ENCODE measurements around the gene PNCK.

Gene PNCK

GRCh38 chrX:153641627-153642026 lies 32.0 kb downstream of the PNCK start:
- ChIA-PET CTCF (no interaction called here), POLR2A (no interaction called here)
- DNase-seq (ENCODE audit: low read depth, low spot score) = no peak
- no peak overlapping the region for H3K4me3 ChIP-seq (ENCODE audit: low read depth, low read length)
- TF ChIP-seq, protein P1, sequence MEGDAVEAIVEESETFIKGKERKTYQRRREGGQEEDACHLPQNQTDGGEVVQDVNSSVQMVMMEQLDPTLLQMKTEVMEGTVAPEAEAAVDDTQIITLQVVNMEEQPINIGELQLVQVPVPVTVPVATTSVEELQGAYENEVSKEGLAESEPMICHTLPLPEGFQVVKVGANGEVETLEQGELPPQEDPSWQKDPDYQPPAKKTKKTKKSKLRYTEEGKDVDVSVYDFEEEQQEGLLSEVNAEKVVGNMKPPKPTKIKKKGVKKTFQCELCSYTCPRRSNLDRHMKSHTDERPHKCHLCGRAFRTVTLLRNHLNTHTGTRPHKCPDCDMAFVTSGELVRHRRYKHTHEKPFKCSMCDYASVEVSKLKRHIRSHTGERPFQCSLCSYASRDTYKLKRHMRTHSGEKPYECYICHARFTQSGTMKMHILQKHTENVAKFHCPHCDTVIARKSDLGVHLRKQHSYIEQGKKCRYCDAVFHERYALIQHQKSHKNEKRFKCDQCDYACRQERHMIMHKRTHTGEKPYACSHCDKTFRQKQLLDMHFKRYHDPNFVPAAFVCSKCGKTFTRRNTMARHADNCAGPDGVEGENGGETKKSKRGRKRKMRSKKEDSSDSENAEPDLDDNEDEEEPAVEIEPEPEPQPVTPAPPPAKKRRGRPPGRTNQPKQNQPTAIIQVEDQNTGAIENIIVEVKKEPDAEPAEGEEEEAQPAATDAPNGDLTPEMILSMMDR (IDR thresholded peaks at IDR 0.05; ENCODE audit: insufficient read depth, low read length, missing control alignments) = no peak

DNA sequence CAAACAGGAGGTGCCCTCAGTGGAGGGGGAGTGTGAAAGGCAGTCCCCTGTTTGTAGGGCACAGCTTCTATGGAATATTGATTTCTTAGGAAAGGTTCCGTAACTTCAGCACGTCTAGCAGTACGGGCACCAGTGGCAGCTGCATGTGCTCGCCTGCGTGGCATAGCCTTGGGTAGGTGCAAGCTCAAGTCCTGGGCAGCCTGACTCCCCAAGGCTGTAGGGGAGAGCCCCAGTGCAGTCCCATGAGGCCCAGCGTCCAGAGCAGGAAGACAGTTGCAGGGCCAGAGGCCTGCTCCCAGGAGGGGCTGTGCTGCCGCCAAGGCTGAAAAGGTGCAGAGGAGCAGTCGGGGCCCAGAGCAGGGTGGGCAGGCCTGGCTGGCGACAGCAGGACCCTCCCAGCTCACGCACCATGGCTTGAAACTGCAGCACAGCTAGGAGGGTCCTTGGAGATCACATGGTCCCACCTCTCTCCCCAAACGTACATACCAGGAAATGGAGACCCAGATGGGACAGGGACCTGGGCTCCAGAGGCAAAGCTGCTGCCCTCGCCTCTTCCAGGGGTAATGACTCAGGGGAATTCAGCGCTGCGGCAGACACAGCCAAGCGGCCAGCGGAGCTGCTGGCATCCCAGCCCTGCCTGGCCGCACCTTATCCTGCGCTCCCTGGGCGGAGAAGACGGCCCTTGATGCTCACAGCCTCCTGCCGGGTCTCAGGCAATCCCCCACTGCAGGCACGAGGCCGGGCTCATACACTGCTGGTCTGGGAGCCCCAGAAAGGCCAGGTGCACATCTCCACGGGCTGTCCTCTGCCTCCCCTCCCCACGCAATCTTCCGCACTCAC lies 32.7 kb downstream of the PNCK start:
- no peak for DNase-seq (ENCODE audit: low read depth, low spot score)
- TF ChIP-seq, protein P1 (IDR thresholded peaks at IDR 0.05; ENCODE audit: insufficient read depth, low read length, missing control alignments) = no peak
- POLR2A ChIA-PET = no interaction called here
- CTCF ChIA-PET = no interaction called here
- H3K4me3 ChIP-seq (ENCODE audit: low read depth, low read length) = no peak overlapping the region

GRCh38 chrX:153640045-153640686 lies 33.4 kb downstream of the PNCK start:
- CTCF ChIA-PET = no interaction called here
- TF ChIP-seq, protein P1 (IDR thresholded peaks at IDR 0.05; ENCODE audit: insufficient read depth, low read length, missing control alignments) = no peak
- DNase-seq (ENCODE audit: low read depth, low spot score) = no peak
- no peak overlapping the region for H3K4me3 ChIP-seq (ENCODE audit: low read depth, low read length)
- POLR2A ChIA-PET = no interaction called here

GRCh38 chrX:153639177-153640044 lies 34.2 kb downstream of the PNCK start:
- TF ChIP-seq, protein P1 (IDR thresholded peaks at IDR 0.05; ENCODE audit: insufficient read depth, low read length, missing control alignments) = no peak
- ChIA-PET POLR2A (no interaction called here), CTCF (no interaction called here)
- DNase-seq (ENCODE audit: low read depth, low spot score) = no peak
- H3K4me3 ChIP-seq (ENCODE audit: low read depth, low read length) = no peak overlapping the region

GRCh38 chrX:153638436-153639176 lies 35.0 kb downstream of the PNCK start:
- CTCF ChIA-PET = no interaction called here

More at GRCh38 chrX:153638436-153639176, 35.0 kb downstream of the PNCK start:
- TF ChIP-seq, protein P1 (IDR thresholded peaks at IDR 0.05; ENCODE audit: insufficient read depth, low read length, missing control alignments) = no peak
- POLR2A ChIA-PET = no interaction called here
- DNase-seq (ENCODE audit: low read depth, low spot score) = no peak
- H3K4me3 ChIP-seq (ENCODE audit: low read depth, low read length) = no peak overlapping the region

Measured in AG04449 (cell line).